ENCODE results near the gene CACNA1B.
"Not testable (repeated sequence)": the region's sequence is repeated elsewhere in the genome, so short reads cannot be mapped to it uniquely, and the experiment has no call there.

Gene CACNA1B

GRCh38 chr9:138099803-138100598 lies 222.4 kb downstream of the CACNA1B start:
- no peak for DNase-seq (ENCODE audit: low spot score)

GRCh38 chr9:138100711-138101350 lies 223.2 kb downstream of the CACNA1B start:
- no peak for DNase-seq (ENCODE audit: low spot score)

GRCh38 chr9:138101444-138102234 lies 224.1 kb downstream of the CACNA1B start:
- DNase-seq (ENCODE audit: low spot score): no peak

GRCh38 chr9:138102246-138103051 lies 224.9 kb downstream of the CACNA1B start:
- DNase-seq (ENCODE audit: low spot score): no peak

- DNase-seq (ENCODE audit: low spot score): no peak
These were observed 225.7 kb downstream of the CACNA1B start for GRCh38 chr9:138103111-138103848.

- DNase-seq (ENCODE audit: low spot score): no peak
These were observed 226.2 kb downstream of the CACNA1B start for GRCh38 chr9:138103849-138104206.

- no peak for DNase-seq (ENCODE audit: low spot score)
These were observed 226.9 kb downstream of the CACNA1B start for GRCh38 chr9:138104251-138105122.

- no peak for DNase-seq (ENCODE audit: low spot score)
These were observed 227.5 kb downstream of the CACNA1B start for GRCh38 chr9:138105123-138105415.

- peak; percentile 7 for DNase-seq (ENCODE audit: low spot score)
These were observed 228.3 kb downstream of the CACNA1B start for GRCh38 chr9:138105561-138106505.

- not testable (repeated sequence) for DNase-seq (ENCODE audit: low spot score)
These were observed 229.5 kb downstream of the CACNA1B start for GRCh38 chr9:138107039-138107438.

GRCh38 chr9:138111607-138112006 lies 234.0 kb downstream of the CACNA1B start:
- DNase-seq (ENCODE audit: low spot score): no peak

GRCh38 chr9:138112090-138112748 lies 234.6 kb downstream of the CACNA1B start:
- no peak for DNase-seq (ENCODE audit: low spot score)

GRCh38 chr9:138112791-138113600 lies 235.4 kb downstream of the CACNA1B start:
- DNase-seq (ENCODE audit: low spot score): no peak

GRCh38 chr9:138113701-138114325 lies 236.2 kb downstream of the CACNA1B start:
- not testable (repeated sequence) for DNase-seq (ENCODE audit: low spot score)

GRCh38 chr9:138114501-138115245 lies 237.1 kb downstream of the CACNA1B start:
- DNase-seq (ENCODE audit: low spot score): no peak

- DNase-seq (ENCODE audit: low spot score): no peak
These were observed 237.9 kb downstream of the CACNA1B start for GRCh38 chr9:138115506-138115905.

GRCh38 chr9:138116521-138116920 lies 238.9 kb downstream of the CACNA1B start:
- DNase-seq (ENCODE audit: low spot score): no peak
